WERI-Rb-1 (cell line): ENCODE results near the gene OR9Q1.

Source experiments
- DNase-seq: peaks from one replicate; pipeline ENCODE4 v3.0.0-alpha.2; 2020
- H3K27ac ChIP-seq: fragments of 250-450 bp; sonication (Bioruptor Pico); 2 replicates; pipeline ENCODE4 v1.5.1; 2020; ENCODE audit warnings: mild to moderate bottlenecking, moderate library complexity
- H3K27me3 ChIP-seq: fragments of 250-450 bp; sonication (Bioruptor Pico); 2 replicates; pipeline ENCODE4 v1.5.1; 2021; ENCODE audit warnings: mild to moderate bottlenecking, low read depth, moderate library complexity; ENCODE audit not compliant: insufficient read depth, severe bottlenecking
- H3K36me3 ChIP-seq: fragments of 250-450 bp; sonication (Bioruptor Pico); 2 replicates; pipeline ENCODE4 v1.5.1; 2020; ENCODE audit warnings: mild to moderate bottlenecking, moderate library complexity
- H3K4me3 ChIP-seq: 2 replicates; pipeline ENCODE4 v1.5.1; 2011; ENCODE audit warnings: low read depth, mild to moderate bottlenecking, control low read depth, low read length
- H3K9me3 ChIP-seq: fragments of 250-450 bp; sonication (Bioruptor Pico); 2 replicates; pipeline ENCODE4 v1.5.1; 2021; ENCODE audit warnings: mild to moderate bottlenecking, moderate library complexity; ENCODE audit not compliant: severe bottlenecking
- TF ChIP-seq, protein P1 (sequence below): IDR thresholded peaks from 2 replicates; pipeline ENCODE4 v1.5.1; 2011; ENCODE audit warnings: low read depth, mild to moderate bottlenecking, control low read depth, inconsistent platforms, low read length

Gene OR9Q1

DNA sequence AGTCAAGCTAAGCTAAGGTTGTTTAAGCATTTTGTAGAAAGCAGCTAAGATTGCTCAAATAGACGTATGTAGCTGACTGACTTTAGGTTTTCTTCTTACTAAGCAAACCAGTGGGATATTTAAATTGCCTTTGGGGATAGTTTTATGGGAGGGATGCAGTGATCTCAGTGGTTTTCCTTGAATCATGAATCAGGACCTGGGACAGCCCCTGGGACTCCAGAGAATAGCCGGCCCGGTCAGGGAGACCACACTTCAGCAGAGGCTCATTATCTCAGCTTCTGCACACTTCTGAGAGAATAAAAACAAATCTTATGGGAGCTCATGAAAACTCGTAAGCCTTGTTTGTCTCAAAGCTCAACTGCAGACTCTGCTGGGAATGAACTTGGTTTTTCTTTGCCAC lies 101.8 kb downstream of the OR9Q1 start, which contains the start of gene OR9I1:
Gene OR9I1 (minus strand): TSS at position 62 of the 400 bp plus-strand sequence. CDS start 6,086 bp downstream, outside the sequence.
- Histone ChIP-seq H3K36me3 (no peaks in the 10 kb centered on the region), H3K4me3 (no peak within 1 kb of the TSS), H3K9me3 (no peaks in the 10 kb centered on the region), H3K27ac (no peak within 1 kb of the TSS), H3K27me3 (peaks cover 50% of the 10 kb centered on the region)
- TF ChIP-seq, protein P1, sequence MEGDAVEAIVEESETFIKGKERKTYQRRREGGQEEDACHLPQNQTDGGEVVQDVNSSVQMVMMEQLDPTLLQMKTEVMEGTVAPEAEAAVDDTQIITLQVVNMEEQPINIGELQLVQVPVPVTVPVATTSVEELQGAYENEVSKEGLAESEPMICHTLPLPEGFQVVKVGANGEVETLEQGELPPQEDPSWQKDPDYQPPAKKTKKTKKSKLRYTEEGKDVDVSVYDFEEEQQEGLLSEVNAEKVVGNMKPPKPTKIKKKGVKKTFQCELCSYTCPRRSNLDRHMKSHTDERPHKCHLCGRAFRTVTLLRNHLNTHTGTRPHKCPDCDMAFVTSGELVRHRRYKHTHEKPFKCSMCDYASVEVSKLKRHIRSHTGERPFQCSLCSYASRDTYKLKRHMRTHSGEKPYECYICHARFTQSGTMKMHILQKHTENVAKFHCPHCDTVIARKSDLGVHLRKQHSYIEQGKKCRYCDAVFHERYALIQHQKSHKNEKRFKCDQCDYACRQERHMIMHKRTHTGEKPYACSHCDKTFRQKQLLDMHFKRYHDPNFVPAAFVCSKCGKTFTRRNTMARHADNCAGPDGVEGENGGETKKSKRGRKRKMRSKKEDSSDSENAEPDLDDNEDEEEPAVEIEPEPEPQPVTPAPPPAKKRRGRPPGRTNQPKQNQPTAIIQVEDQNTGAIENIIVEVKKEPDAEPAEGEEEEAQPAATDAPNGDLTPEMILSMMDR: no peak
- DNase-seq: no peak

GRCh38 chr11:58127350-58127749 lies 103.7 kb downstream of the OR9Q1 start:
- H3K4me3 ChIP-seq: no peak overlapping the region
- DNase-seq: no peak

GRCh38 chr11:58133309-58134076 lies 109.8 kb downstream of the OR9Q1 start:
- Histone ChIP-seq H3K4me3 (no peak overlapping the region), H3K9me3 (no peaks in the 10 kb centered on the region), H3K27me3 (peaks cover 29% of the 10 kb centered on the region), H3K36me3 (no peaks in the 10 kb centered on the region), H3K27ac (no peak overlapping the region)
- DNase-seq: no peak
- TF ChIP-seq, protein P1: no peak

More at GRCh38 chr11:58127350-58127749, 103.7 kb downstream of the OR9Q1 start:
- TF ChIP-seq, protein P1: no peak
- Histone ChIP-seq H3K27me3 (peaks cover 44% of the 10 kb centered on the region), H3K9me3 (no peaks in the 10 kb centered on the region), H3K27ac (no peak overlapping the region), H3K36me3 (no peaks in the 10 kb centered on the region)

DNA sequence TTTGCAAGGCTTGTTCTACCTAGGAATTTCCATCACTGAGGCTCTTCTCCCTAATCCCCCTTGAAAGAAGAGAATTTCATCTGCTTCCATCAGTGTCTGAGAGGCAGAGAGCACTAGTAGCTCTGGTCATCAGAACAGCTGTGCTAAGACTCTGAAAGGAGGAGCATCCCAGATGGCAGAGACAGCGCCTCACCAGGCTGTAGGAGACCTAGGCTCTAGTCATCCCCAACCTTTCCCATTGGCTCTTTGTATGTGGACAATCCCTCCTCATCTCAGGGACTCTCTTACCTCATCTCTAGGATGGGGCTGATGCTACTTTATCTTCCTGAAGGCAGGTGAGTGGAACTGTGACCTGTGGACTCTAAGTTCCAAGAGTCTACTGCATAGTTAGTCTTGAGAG lies 110.5 kb downstream of the OR9Q1 start:
- H3K4me3 ChIP-seq: no peak overlapping the region
- H3K27me3 ChIP-seq: peaks cover 23% of the 10 kb centered on the region
- no peaks in the 10 kb centered on the region for H3K36me3 ChIP-seq
- no peak for DNase-seq
- no peaks in the 10 kb centered on the region for H3K9me3 ChIP-seq
- H3K27ac ChIP-seq: no peak overlapping the region
- TF ChIP-seq, protein P1: no peak

DNA sequence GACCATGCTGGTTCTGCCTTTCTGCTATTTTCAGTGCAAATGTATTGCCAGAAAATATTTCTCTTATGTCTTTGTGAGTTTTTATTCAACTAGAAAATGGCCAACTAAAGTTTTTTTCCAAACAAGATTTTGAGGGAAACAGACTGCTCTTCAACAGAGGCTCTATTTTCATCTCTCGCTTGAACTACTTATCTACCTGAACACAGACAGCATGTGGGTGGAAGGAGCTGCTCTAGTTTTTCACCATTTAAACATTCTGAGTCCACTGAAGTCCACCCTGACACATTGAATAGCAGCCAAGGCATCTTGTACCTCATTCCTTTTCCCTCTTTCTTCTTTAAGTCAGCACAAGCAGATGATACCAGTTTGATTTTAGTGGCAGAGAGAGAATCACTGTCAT lies 111.5 kb downstream of the OR9Q1 start:
- peaks cover 16% of the 10 kb centered on the region for H3K27me3 ChIP-seq
- no peak for DNase-seq
- H3K4me3 ChIP-seq: no peak overlapping the region
- no peaks in the 10 kb centered on the region for H3K36me3 ChIP-seq
- TF ChIP-seq, protein P1: no peak
- no peaks in the 10 kb centered on the region for H3K9me3 ChIP-seq
- no peak overlapping the region for H3K27ac ChIP-seq
